ENCODE results near the gene TNFSF11.
"Not testable (repeated sequence)": the region's sequence is repeated elsewhere in the genome, so short reads cannot be mapped to it uniquely, and the experiment has no call there.

TNFSF11 gene

GRCh38 chr13:42559573-42560218, 14.3 kb upstream of the TNFSF11 start:
- not testable (repeated sequence) for DNase-seq (ENCODE audit: extremely low read depth in 1 of 2, low read depth in 1 of 2)

- DNase-seq (ENCODE audit: extremely low read depth in 1 of 2, low read depth in 1 of 2): not testable (repeated sequence)
These were observed 13.6 kb upstream of the TNFSF11 start for GRCh38 chr13:42560320-42560719.

- DNase-seq (ENCODE audit: extremely low read depth in 1 of 2, low read depth in 1 of 2): peak in 1 of 2 donors; percentile 70
These were observed 12.0 kb upstream of the TNFSF11 start for GRCh38 chr13:42561752-42562467.

- DNase-seq (ENCODE audit: extremely low read depth in 1 of 2, low read depth in 1 of 2): no peak
These were observed 6.0 kb upstream of the TNFSF11 start for GRCh38 chr13:42567906-42568305.

GRCh38 chr13:42569576-42570344, 4.2 kb upstream of the TNFSF11 start:
- DNase-seq (ENCODE audit: extremely low read depth in 1 of 2, low read depth in 1 of 2): no peak

- DNase-seq (ENCODE audit: extremely low read depth in 1 of 2, low read depth in 1 of 2): no peak
These were observed 2.1 kb upstream of the TNFSF11 start for GRCh38 chr13:42571895-42572294.

GRCh38 chr13:42574435-42575311, 721 bp downstream of the TNFSF11 start:
- DNase-seq (ENCODE audit: extremely low read depth in 1 of 2, low read depth in 1 of 2): peak; percentile 49 to 74

- no peak for DNase-seq (ENCODE audit: extremely low read depth in 1 of 2, low read depth in 1 of 2)
These were observed 2.0 kb downstream of the TNFSF11 start for GRCh38 chr13:42575938-42576337.

- no peak for DNase-seq (ENCODE audit: extremely low read depth in 1 of 2, low read depth in 1 of 2)
These were observed 3.6 kb downstream of the TNFSF11 start for GRCh38 chr13:42577538-42577937.

GRCh38 chr13:42580644-42581043, 6.7 kb downstream of the TNFSF11 start:
- DNase-seq (ENCODE audit: extremely low read depth in 1 of 2, low read depth in 1 of 2): no peak

- DNase-seq (ENCODE audit: extremely low read depth in 1 of 2, low read depth in 1 of 2): no peak
These were observed 7.5 kb downstream of the TNFSF11 start for GRCh38 chr13:42581427-42581826.

- DNase-seq (ENCODE audit: extremely low read depth in 1 of 2, low read depth in 1 of 2): no peak
These were observed 17.6 kb downstream of the TNFSF11 start for GRCh38 chr13:42591602-42592001.

- no peak for DNase-seq (ENCODE audit: extremely low read depth in 1 of 2, low read depth in 1 of 2)
These were observed 19.3 kb downstream of the TNFSF11 start for GRCh38 chr13:42592915-42593900.

- DNase-seq (ENCODE audit: extremely low read depth in 1 of 2, low read depth in 1 of 2): no peak
These were observed 20.7 kb downstream of the TNFSF11 start for GRCh38 chr13:42594481-42595252.

GRCh38 chr13:42595253-42595571, 21.3 kb downstream of the TNFSF11 start:
- DNase-seq (ENCODE audit: extremely low read depth in 1 of 2, low read depth in 1 of 2): no peak

GRCh38 chr13:42597505-42597904, 23.6 kb downstream of the TNFSF11 start:
- DNase-seq (ENCODE audit: extremely low read depth in 1 of 2, low read depth in 1 of 2): no peak

GRCh38 chr13:42600943-42601342, 27.0 kb downstream of the TNFSF11 start:
- no peak for DNase-seq (ENCODE audit: extremely low read depth in 1 of 2, low read depth in 1 of 2)

GRCh38 chr13:42602906-42603305, 29.0 kb downstream of the TNFSF11 start:
- no peak for DNase-seq (ENCODE audit: extremely low read depth in 1 of 2, low read depth in 1 of 2)

GRCh38 chr13:42603571-42603970, 29.6 kb downstream of the TNFSF11 start:
- DNase-seq (ENCODE audit: extremely low read depth in 1 of 2, low read depth in 1 of 2): no peak
